IPS DF 6.9 (cell line): Measurements from ENCODE around the gene CAMK1D.

Source experiments
- DNase-seq: peaks from one replicate; pipeline ENCODE4 v3.0.0-alpha.2; 2013; ENCODE audit warnings: low read depth, low spot score
- H3K27ac ChIP-seq: one replicate; pipeline ENCODE4 v1.5.1; 2013; ENCODE audit warnings: low read length, control low read depth
- H3K27me3 ChIP-seq: 2 replicates; pipeline ENCODE4 v1.6.1; 2013; ENCODE audit warnings: mild to moderate bottlenecking, low read length; ENCODE audit not compliant: control insufficient read depth, insufficient read depth
- H3K36me3 ChIP-seq: 2 replicates; pipeline ENCODE4 v1.6.1; 2013; ENCODE audit warnings: low read length; ENCODE audit not compliant: control insufficient read depth, insufficient read depth
- H3K4me1 ChIP-seq: 2 replicates; pipeline ENCODE4 v1.6.1; 2013; ENCODE audit warnings: low read length; ENCODE audit not compliant: control insufficient read depth, insufficient read depth
- H3K4me3 ChIP-seq: 2 replicates; pipeline ENCODE4 v1.5.1; 2013; ENCODE audit warnings: mild to moderate bottlenecking, low read length
- H3K9me3 ChIP-seq: 2 replicates; pipeline ENCODE4 v1.6.1; 2013; ENCODE audit warnings: low read length, inconsistent platforms; ENCODE audit not compliant: control insufficient read depth, insufficient read depth
- WGBS: extraction: QIAGEN DNeasy Blood & Tissue Kit; methylation state at CpG from one replicate; pipeline ENCODE4 v1.1.7; 2013; ENCODE audit warnings: mixed read lengths, missing lambda C conversion rate; ENCODE audit not compliant: insufficient read length, insufficient coverage; 5-methylcytosine and 5-hydroxymethylcytosine counted together

The CAMK1D gene

DNA sequence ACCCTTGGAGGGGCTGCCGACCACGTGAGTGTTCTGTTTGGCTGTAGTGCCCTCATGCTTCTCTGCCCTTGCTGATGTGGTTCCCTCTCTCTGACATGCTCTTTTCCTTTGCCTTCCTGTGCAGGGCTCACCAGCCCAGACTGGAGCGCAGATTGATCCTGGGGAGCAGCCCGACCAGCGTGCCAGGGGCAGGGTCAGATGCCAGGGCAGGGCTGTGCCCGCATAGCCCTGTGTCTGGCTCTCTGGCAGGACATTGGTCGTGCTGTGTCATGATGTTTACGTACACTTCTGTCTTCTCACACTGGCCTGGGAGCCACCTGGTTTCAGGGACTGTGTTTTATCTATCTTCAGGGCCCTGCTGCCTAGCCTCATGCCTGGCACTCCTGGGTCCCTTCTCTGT is 300.8 kb downstream of the CAMK1D start:
- no peaks in the 10 kb centered on the region for H3K36me3 ChIP-seq
- H3K27me3 ChIP-seq: no peaks in the 10 kb centered on the region
- no peaks in the 10 kb centered on the region for H3K9me3 ChIP-seq
- H3K4me1 ChIP-seq: no peaks in the 10 kb centered on the region
- H3K27ac ChIP-seq: no peak overlapping the region
- no peak for DNase-seq
- no CpG with 5 or more reads among the region's 8 CpGs for WGBS
- no peak overlapping the region for H3K4me3 ChIP-seq

DNA sequence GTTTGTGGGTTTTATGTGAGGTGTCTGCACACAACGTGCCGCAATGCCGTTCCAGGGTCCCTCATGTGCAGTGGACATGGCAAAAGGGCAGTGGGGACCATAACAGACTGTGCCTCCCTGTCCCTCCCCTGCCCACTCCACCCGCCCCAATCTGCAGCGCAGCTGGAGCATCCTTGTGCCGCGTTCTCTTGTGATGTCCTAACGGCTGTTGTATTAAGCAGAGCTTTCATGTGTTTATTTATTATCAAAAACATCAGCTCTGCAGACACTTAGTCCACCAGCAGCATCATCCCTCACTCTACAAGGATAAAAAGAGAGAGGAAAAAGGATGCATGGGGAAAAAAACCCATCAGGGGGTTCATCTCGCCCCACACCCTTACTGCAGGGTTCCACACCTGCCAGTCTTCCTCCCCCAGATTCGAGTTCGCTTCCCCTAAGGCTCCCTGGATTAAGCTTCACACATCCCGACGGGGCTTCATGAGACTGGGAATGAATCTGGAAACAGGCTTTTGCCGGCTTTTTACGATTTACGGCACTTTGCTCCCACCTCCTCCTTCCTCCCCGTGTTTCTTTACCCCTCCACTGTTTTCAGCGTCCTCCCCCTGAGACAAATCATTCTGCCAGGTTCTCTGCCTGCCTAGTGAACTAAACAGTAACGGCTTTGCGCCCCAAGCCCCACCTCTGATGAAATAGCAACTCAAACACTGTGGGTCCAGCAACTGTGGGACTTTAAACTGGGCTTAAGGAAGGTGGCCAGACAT is 301.4 kb downstream of the CAMK1D start:
- H3K9me3 ChIP-seq: no peaks in the 10 kb centered on the region

DNA sequence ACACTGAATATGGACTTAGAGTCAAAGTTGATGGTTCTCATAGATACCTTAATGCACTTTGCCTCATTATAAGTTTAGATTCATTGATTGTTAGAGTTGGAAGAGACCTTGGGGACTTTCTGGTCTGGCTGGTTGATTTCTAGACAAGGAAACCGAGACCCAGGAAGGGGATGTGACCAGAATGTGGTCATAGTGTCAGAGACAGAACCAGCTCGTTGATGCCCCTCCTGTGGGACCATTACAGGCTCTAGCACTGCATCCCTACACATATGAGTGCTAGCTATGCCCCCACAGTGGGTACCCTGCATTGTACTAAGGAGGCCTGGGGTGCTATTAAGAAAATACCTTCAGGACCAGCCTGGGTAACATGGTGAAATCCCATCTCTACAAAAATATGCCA is 306.6 kb downstream of the CAMK1D start:
- Histone ChIP-seq H3K9me3 (no peaks in the 10 kb centered on the region), H3K4me3 (no peak overlapping the region), H3K27ac (no peak overlapping the region), H3K4me1 (no peaks in the 10 kb centered on the region), H3K36me3 (no peaks in the 10 kb centered on the region; the same call in 1 of the 2 replicates), H3K27me3 (no peaks in the 10 kb centered on the region)
- DNase-seq: no peak
- WGBS: no CpG with 5 or more reads among the region's 2 CpGs

More for the DNA sequence above, 301.4 kb downstream of the CAMK1D start:
- Histone ChIP-seq H3K27ac (no peak overlapping the region), H3K4me1 (no peaks in the 10 kb centered on the region), H3K36me3 (no peaks in the 10 kb centered on the region), H3K27me3 (no peaks in the 10 kb centered on the region), H3K4me3 (no peak overlapping the region)
- no CpG with 5 or more reads among the region's 20 CpGs for WGBS
- DNase-seq: no peak

DNA sequence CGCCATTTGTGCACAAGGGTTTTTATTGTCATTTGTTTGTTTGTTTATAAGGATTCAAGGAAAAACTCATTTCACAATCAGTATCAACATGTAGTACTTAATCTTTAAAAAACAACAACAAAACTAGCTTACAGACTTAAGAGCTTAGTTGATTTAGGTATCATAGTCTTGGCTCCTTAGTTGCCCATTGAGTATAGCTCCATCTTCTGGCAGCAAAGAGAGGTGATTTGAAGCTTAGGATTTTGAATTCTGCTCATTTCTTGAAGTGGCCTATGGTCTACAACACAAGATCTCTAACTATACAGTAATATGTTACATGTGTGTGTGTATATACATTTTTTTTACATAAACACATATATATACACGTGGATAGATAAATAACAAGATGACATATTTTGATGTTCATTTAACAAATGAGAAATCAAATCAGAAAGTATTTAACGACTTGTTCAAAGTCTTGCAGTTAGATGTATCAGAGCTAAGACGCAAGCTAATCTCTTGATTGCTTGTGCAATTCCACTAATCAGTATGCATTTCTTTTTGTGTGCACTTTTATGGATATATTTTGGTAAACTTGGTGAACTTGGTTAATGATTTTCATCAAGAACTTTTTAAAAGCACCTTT is 307.3 kb downstream of the CAMK1D start:
- no CpG with 5 or more reads among the region's 4 CpGs for WGBS
- H3K4me1 ChIP-seq: no peaks in the 10 kb centered on the region
- no peak for DNase-seq
- H3K36me3 ChIP-seq: no peaks in the 10 kb centered on the region; the same call in 1 of the 2 replicates
- H3K4me3 ChIP-seq: no peak overlapping the region
- no peaks in the 10 kb centered on the region for H3K9me3 ChIP-seq
- H3K27me3 ChIP-seq: no peaks in the 10 kb centered on the region
- no peak overlapping the region for H3K27ac ChIP-seq

DNA sequence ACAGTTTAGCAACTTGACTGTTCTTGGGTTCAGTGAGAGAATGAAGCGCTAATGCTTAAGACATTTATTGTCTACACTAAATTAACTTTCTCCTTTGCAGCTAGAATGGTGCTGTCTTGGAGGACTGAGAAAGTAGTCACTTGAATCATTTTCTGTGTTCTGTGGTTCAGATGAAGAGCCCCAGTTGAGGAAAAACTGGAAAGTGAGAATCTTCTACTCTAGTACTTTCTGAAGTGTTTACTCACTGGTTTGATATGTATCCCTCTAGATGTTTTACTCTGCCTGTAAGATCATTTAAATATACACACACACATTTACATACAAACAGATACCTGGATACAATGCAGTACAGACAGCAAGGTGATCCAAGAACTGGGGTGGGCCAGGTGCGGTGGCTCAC is 308.1 kb downstream of the CAMK1D start:
- Histone ChIP-seq H3K36me3 (no peaks in the 10 kb centered on the region; the same call in 1 of the 2 replicates), H3K4me3 (no peak overlapping the region), H3K4me1 (no peaks in the 10 kb centered on the region), H3K9me3 (no peaks in the 10 kb centered on the region), H3K27me3 (no peaks in the 10 kb centered on the region), H3K27ac (no peak overlapping the region)
- WGBS: no CpG with 5 or more reads among the region's 2 CpGs
- no peak for DNase-seq

DNA sequence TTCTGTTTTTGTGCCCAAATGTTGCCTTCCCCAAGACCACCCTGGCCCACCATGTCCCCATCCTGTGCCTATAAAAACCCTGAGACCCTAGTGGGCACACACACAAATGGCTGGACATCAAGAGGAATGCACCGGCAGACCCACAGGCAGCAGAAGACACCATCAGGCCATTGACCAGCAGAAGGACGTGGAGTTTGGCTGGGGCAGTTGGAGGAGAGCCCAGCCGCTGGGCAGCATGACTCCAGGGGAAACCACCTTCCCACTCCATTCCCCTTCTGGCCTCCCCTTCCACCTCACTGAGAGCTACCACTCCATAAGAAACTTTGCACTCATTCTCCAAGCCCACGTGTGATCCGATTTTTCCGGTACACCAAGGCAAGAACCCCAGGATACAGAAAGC is 309.2 kb downstream of the CAMK1D start:
- no CpG with 5 or more reads among the region's 6 CpGs for WGBS
- H3K27ac ChIP-seq: no peak overlapping the region
- no peak for DNase-seq

DNA sequence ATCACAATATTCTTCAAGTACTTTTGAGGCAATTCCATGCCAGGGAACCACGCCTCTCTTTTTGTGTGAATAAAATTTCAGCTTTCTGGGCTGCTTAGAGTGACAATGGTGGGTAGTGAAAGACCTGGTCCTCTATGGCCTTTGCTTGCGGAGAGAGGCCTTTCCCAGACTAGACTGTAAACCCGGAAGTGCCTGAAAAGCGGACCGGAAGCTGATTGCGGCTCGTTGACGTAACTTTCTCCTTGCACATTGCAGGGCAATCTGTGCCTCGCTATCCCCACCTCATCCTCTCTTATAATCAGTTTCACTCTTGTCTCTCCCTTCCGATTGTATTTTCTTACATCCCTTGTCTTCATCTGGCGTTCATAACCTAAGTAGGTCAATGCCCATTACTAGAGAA is 310.4 kb downstream of the CAMK1D start:
- no peaks in the 10 kb centered on the region; the same call in 1 of the 2 replicates for H3K36me3 ChIP-seq
- no peak for DNase-seq
- H3K27ac ChIP-seq: no peak overlapping the region
- no peaks in the 10 kb centered on the region for H3K4me1 ChIP-seq
- H3K27me3 ChIP-seq: no peaks in the 10 kb centered on the region
- H3K4me3 ChIP-seq: no peak overlapping the region
- no peaks in the 10 kb centered on the region for H3K9me3 ChIP-seq
- WGBS: no CpG with 5 or more reads among the region's 11 CpGs

More for the DNA sequence above, 309.2 kb downstream of the CAMK1D start:
- no peaks in the 10 kb centered on the region for H3K4me1 ChIP-seq
- H3K9me3 ChIP-seq: no peaks in the 10 kb centered on the region
- H3K4me3 ChIP-seq: no peak overlapping the region
- H3K36me3 ChIP-seq: no peaks in the 10 kb centered on the region; the same call in 1 of the 2 replicates
- no peaks in the 10 kb centered on the region for H3K27me3 ChIP-seq

DNA sequence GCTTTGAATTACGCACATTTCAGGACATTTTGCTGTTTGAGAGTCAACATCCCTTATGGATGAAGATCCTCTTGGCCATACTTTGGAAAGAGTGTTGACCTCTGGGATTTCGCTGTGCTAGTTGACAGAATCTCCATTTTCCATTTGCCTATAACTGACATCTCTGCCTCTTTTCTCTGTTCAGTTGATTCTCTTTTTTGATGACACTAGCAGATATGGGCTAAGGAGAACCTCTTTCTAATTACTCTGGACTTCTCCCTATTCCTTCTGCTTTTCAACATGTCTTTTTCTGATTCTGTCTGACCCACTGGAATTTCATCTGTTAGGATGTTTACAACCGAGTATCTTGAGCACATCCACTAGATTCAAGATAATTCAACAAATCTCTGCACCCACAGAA is 311.5 kb downstream of the CAMK1D start:
- Histone ChIP-seq H3K4me3 (no peak overlapping the region), H3K36me3 (no peaks in the 10 kb centered on the region; the same call in 1 of the 2 replicates), H3K27me3 (no peaks in the 10 kb centered on the region), H3K27ac (no peak overlapping the region), H3K4me1 (no peaks in the 10 kb centered on the region), H3K9me3 (no peaks in the 10 kb centered on the region)
- no CpG with 5 or more reads among the region's 3 CpGs for WGBS
- no peak for DNase-seq

DNA sequence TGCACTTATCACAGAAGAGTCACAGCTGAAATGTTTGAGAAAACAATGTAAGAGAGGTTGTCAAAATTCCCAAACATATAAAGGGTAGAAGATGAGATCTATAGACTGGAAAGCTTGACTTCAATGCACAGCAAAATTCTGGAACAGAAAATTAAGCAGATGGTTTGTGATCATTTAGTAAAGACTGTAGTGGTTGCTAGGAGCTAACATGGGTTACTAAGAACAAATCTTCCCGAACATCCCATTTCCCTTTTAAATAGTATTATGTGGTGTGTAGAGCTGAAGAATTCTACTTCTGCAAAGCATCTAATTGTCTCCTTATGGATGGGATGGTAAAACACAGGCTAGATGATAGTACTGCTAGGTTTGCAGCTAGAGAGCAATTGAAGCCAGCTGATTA is 312.3 kb downstream of the CAMK1D start:
- no peak for DNase-seq
- Histone ChIP-seq H3K36me3 (no peaks in the 10 kb centered on the region; the same call in 1 of the 2 replicates), H3K27ac (no peak overlapping the region), H3K27me3 (no peaks in the 10 kb centered on the region), H3K4me3 (no peak overlapping the region), H3K9me3 (no peaks in the 10 kb centered on the region), H3K4me1 (no peaks in the 10 kb centered on the region)
- no CpG with 5 or more reads among the region's 1 CpG for WGBS

DNA sequence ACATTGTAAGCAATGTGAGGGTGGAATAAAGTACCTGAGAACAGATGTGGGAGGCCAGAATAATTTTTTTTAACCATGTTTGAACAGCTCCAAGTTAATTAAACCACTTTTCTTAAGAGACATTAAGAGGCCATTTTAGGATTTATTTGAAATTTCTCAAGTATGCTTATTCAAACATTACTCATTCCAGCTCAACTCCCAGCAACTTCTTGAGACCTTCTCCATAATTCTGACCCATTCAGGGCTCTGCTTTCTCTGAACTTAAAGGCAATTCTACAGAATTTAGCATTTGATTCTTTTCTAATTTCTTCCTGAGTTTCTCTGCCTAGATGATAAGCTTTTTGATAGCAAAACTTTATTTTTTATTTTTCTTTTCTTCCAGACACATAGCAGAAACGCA is 314.5 kb downstream of the CAMK1D start:
- Histone ChIP-seq H3K4me3 (no peak overlapping the region), H3K9me3 (no peaks in the 10 kb centered on the region), H3K36me3 (no peaks in the 10 kb centered on the region), H3K27ac (no peak overlapping the region), H3K27me3 (no peaks in the 10 kb centered on the region), H3K4me1 (no peaks in the 10 kb centered on the region)
- no CpG with 5 or more reads among the region's 1 CpG for WGBS
- DNase-seq: no peak
